ENCODE results near the gene UIMC1. TPM values are rescaled to one million over a fixed set of nuclear protein-coding genes. Genes with fewer than 3 reads are reported as not detected.
A peak's percentile ranks its signal among the peaks of the same experiment; 100 is the strongest.

Gene UIMC1
- polyA plus RNA-seq, 1 of the 3 experiments (the other 2 are of a cell fraction), result 19.9 TPM

GRCh38 chr5:176894298-176894697 is 112.3 kb downstream of the UIMC1 start:
- POLR2A ChIA-PET, result no interaction called here
- H3K9me2 ChIP-seq, result no peaks in the 10 kb centered on the region
- no peak overlapping the region for H2AFZ ChIP-seq (ENCODE audit: low read depth)
- TF ChIP-seq RAD21 (IDR thresholded peaks at IDR 0.05; ENCODE audit: low read length) (no peak), NRF1 (IDR thresholded peaks at IDR 0.05; ENCODE audit: low read depth, low read length) (no peak), GATA2 (CRISPR knock-in tag; IDR thresholded peaks at IDR 0.05) (no peak), EZH2phosphoT487 (IDR thresholded peaks at IDR 0.05; ENCODE audit: borderline replicate concordance, low read depth) (no peak), ZBTB33 (IDR thresholded peaks at IDR 0.05; ENCODE audit: borderline replicate concordance, low read depth) (no peak)
- TF ChIP-seq, protein P1, sequence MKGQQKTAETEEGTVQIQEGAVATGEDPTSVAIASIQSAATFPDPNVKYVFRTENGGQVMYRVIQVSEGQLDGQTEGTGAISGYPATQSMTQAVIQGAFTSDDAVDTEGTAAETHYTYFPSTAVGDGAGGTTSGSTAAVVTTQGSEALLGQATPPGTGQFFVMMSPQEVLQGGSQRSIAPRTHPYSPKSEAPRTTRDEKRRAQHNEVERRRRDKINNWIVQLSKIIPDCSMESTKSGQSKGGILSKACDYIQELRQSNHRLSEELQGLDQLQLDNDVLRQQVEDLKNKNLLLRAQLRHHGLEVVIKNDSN (IDR thresholded peaks at IDR 0.05; ENCODE audit: borderline replicate concordance, low read depth), result no peak
- peaks cover 6% of the 10 kb centered on the region; the same call in 1 of the 2 replicates for H3K27me3 ChIP-seq (ENCODE audit: insufficient read depth)
- H3K36me3 ChIP-seq (replicated peaks in 1 of 2; ENCODE audit: control insufficient read depth in 1 of 2, insufficient read depth in 2 of 2, low read length in 1 of 2), result no peaks in the 10 kb centered on the region
- CTCF ChIA-PET, result no interaction called here
- no peaks in the 10 kb centered on the region for H4K20me1 ChIP-seq (ENCODE audit: insufficient read depth)
- H3K4me3 ChIP-seq (ENCODE audit: low read depth in 2 of 2, low read length in 1 of 2), result no peak overlapping the region
- DNase-seq, result no peak
- no peak overlapping the region for H3K4me2 ChIP-seq
- H3K9me3 ChIP-seq, result no peaks in the 10 kb centered on the region
- WGBS (ENCODE audit: low lambda C conversion rate), result 73% methylated on average over 5 of the region's 6 CpGs
- H3K27ac ChIP-seq (ENCODE audit: low read depth in 2 of 2, low read length in 1 of 2), result no peak overlapping the region
- H3F3A ChIP-seq (replicated peaks; ENCODE audit: insufficient read depth), result no peaks in the 10 kb centered on the region
- no peak overlapping the region for H3K9ac ChIP-seq
- H3K79me2 ChIP-seq (ENCODE audit: insufficient read depth), result no peaks in the 10 kb centered on the region
- H3K4me1 ChIP-seq (ENCODE audit: control insufficient read depth in 1 of 2, insufficient read depth in 2 of 2, low read depth in 1 of 2, low read length in 1 of 2), result peaks cover 0 to 7% of the 10 kb centered on the region in 2 experiments; a peak in 1 of 4 replicates

GRCh38 chr5:176892663-176893062 is 113.9 kb downstream of the UIMC1 start:
- POLR2A ChIA-PET, result no interaction called here
- no peaks in the 10 kb centered on the region for H3K9me3 ChIP-seq
- H3K36me3 ChIP-seq (replicated peaks in 1 of 2; ENCODE audit: control insufficient read depth in 1 of 2, insufficient read depth in 2 of 2, low read length in 1 of 2), result no peaks in the 10 kb centered on the region
- DNase-seq, result peak; percentile 45
- H3F3A ChIP-seq (replicated peaks; ENCODE audit: insufficient read depth), result no peaks in the 10 kb centered on the region
- H4K20me1 ChIP-seq (ENCODE audit: insufficient read depth), result no peaks in the 10 kb centered on the region
- TF ChIP-seq RAD21 (IDR thresholded peaks at IDR 0.05; ENCODE audit: low read length) (peak; percentile 1; the same call in 1 of the 2 replicates), EP300 (IDR thresholded peaks at IDR 0.05; ENCODE audit: borderline replicate concordance in 1 of 2, low read depth in 1 of 2, low read length in 1 of 2) (no peak)
- CTCF ChIA-PET, result interaction anchor here (0.9 to 1.1 kb wide), 3 partner anchors 9 to 81 kb away, joined by 3 to 4 read pairs (median 4); no protein-coding TSS in a partner anchor
- no peaks in the 10 kb centered on the region for H3K79me2 ChIP-seq (ENCODE audit: insufficient read depth)
- H3K4me3 ChIP-seq (ENCODE audit: low read depth in 2 of 2, low read length in 1 of 2), result no peak overlapping the region
- H3K27me3 ChIP-seq (ENCODE audit: insufficient read depth), result peaks cover 6% of the 10 kb centered on the region; the same call in 1 of the 2 replicates
- 43% methylated on average over 3 of the region's 3 CpGs for WGBS (ENCODE audit: low lambda C conversion rate)
- H3K27ac ChIP-seq (ENCODE audit: low read depth in 2 of 2, low read length in 1 of 2), result no peak overlapping the region
- no peak overlapping the region for H2AFZ ChIP-seq (ENCODE audit: low read depth)
- no peak overlapping the region for H3K9ac ChIP-seq
- peaks cover 0 to 7% of the 10 kb centered on the region in 2 experiments; a peak in 1 of 4 replicates for H3K4me1 ChIP-seq (ENCODE audit: control insufficient read depth in 1 of 2, insufficient read depth in 2 of 2, low read depth in 1 of 2, low read length in 1 of 2)
- H3K4me2 ChIP-seq, result no peak overlapping the region
- H3K9me2 ChIP-seq, result no peaks in the 10 kb centered on the region
